HCT116 (cell line): ENCODE measurements around the gene DCAF11. TPM values are rescaled to one million over a fixed set of nuclear protein-coding genes. Genes with fewer than 3 reads are reported as not detected.
A peak's percentile ranks its signal among the peaks of the same experiment; 100 is the strongest.

ENCODE experiments used
- ATAC-seq: fragments of 200-7000 bp; cut with Tn5 transposase; 2 replicates; pipeline ENCODE4 v1.9.1; 2020; ENCODE audit warnings: mild to moderate bottlenecking, moderate library complexity
- BruUV-seq: library from RNA; stranded (reverse); fragments of 400-500 nt; replicated peaks from 2 replicates; lab custom pipeline; 2021; lab: Mats Ljungman, UMichigan
- CTCF ChIA-PET: fragments of 300-600 bp; sonication (Branson Sonifier 250); formaldehyde crosslinking; loops from one replicate; lab custom pipeline; 2021; ENCODE audit warnings: antibody characterized with exemption; lab: Charles Lee
- POLR2A ChIA-PET: fragments of 300-600, 350-600 bp; sonication (Branson Sonifier 250); formaldehyde crosslinking; loops from one replicate; lab custom pipeline; 2021; ENCODE audit warnings: antibody characterized with exemption; lab: Charles Lee
- RAD21 ChIA-PET, 2 experiments: fragments of 300-600 bp; sonication (Branson Sonifier 250); formaldehyde crosslinking; loops; one replicate each; lab custom pipeline; 2023; ENCODE audit warnings: low total read pairs in 2 of 2; ENCODE audit not compliant: uncharacterized antibody in 2 of 2, unreplicated experiment in 2 of 2, low non-redundant PET in 1 of 2; lab: Charles Lee
- DNase-seq: peaks from one replicate; pipeline ENCODE4 v3.0.0-alpha.2; 2010; ENCODE audit warnings: low read depth, low spot score
- H2AFZ ChIP-seq: fragments of 200-600 bp; shearing (Covaris generic), sonication (generic); 2 replicates; pipeline ENCODE4 v1.6.1; 2017; ENCODE audit warnings: low read depth, mixed run types, mixed read lengths, antibody characterized with exemption, low read length; ENCODE audit not compliant: poor library complexity, severe bottlenecking
- H3K27ac ChIP-seq: 2 replicates; pipeline ENCODE4 v1.5.1; 2012; ENCODE audit warnings: low read depth, low read length
- H3K27me3 ChIP-seq: fragments of 200-600 bp; sonication (generic); 2 replicates; pipeline ENCODE4 v1.6.1; 2016; ENCODE audit warnings: mixed run types, low read length, mixed read lengths; ENCODE audit not compliant: insufficient read depth
- H3K36me3 ChIP-seq, 2 experiments: fragments of 200-500 bp in 1 of 2; fragments of 200-600 bp in 1 of 2; sonication (Bioruptor generic) in 1 of 2; sonication (generic) in 1 of 2; 2 replicates each; pipeline versions ENCODE4 v1.5.1 to v1.6.1; 2014 to 2016; ENCODE audit warnings: low read length in 2 of 2, inconsistent platforms in 1 of 2, mixed read lengths in 1 of 2, mixed run types in 1 of 2; ENCODE audit not compliant: insufficient read depth in 2 of 2, control insufficient read depth in 1 of 2
- H3K4me1 ChIP-seq, 2 experiments: fragments of 200-600 bp in 1 of 2; sonication (generic) in 1 of 2; 2 replicates each; pipeline versions ENCODE4 v1.5.1 to v1.6.1; 2012 to 2017; ENCODE audit warnings: low read length in 2 of 2, inconsistent platforms in 1 of 2, mild to moderate bottlenecking in 1 of 2, mixed read lengths in 1 of 2, mixed run types in 1 of 2, moderate library complexity in 1 of 2; ENCODE audit not compliant: insufficient read depth in 2 of 2, control insufficient read depth in 1 of 2
- H3K4me2 ChIP-seq: fragments of 200-600 bp; sonication (generic); 2 replicates; pipeline ENCODE4 v1.6.1; 2017; ENCODE audit warnings: mixed run types, low read length, mixed read lengths
- H3K4me3 ChIP-seq, 2 experiments: fragments of 200-600 bp in 1 of 2; sonication (generic) in 1 of 2; replicated peaks in 1 of 2; 2 replicates each; pipeline ENCODE4 v1.5.1; 2011 to 2016; ENCODE audit warnings: low read length in 2 of 2, control low read depth in 1 of 2, low read depth in 1 of 2, mild to moderate bottlenecking in 1 of 2, mixed read lengths in 1 of 2, mixed run types in 1 of 2
- H3K79me2 ChIP-seq: fragments of 200-600 bp; sonication (generic); 2 replicates; pipeline ENCODE4 v1.6.1; 2017; ENCODE audit warnings: mild to moderate bottlenecking, mixed run types, low read length, moderate library complexity, mixed read lengths; ENCODE audit not compliant: insufficient read depth
- H3K9ac ChIP-seq: fragments of 200-600 bp; sonication (generic); 2 replicates; pipeline ENCODE4 v1.6.1; 2016; ENCODE audit warnings: low read length, mixed read lengths
- H3K9me2 ChIP-seq: fragments of 200-600 bp; sonication (generic), shearing (Covaris generic); 2 replicates; pipeline ENCODE4 v1.6.1; 2017; ENCODE audit warnings: mixed run types, mild to moderate bottlenecking, moderate library complexity; ENCODE audit not compliant: insufficient read depth
- H3K9me3 ChIP-seq, 2 experiments: fragments of 200-500 bp in 1 of 2; fragments of 200-600 bp in 1 of 2; sonication (Bioruptor generic) in 1 of 2; sonication (generic) in 1 of 2; 2 replicates each; pipeline ENCODE4 v1.6.1; 2014 to 2017; ENCODE audit warnings: low read length in 2 of 2, mixed read lengths in 2 of 2, inconsistent platforms in 1 of 2, low read depth in 1 of 2, mild to moderate bottlenecking in 1 of 2, mixed run types in 1 of 2, moderate library complexity in 1 of 2; ENCODE audit not compliant: control insufficient read depth in 1 of 2, insufficient read depth in 1 of 2
- H4K20me1 ChIP-seq: fragments of 200-600 bp; sonication (generic), shearing (Covaris generic); 2 replicates; pipeline ENCODE4 v1.6.1; 2017; ENCODE audit warnings: mixed run types, mild to moderate bottlenecking, moderate library complexity; ENCODE audit not compliant: insufficient read depth
- ATF3 ChIP-seq: IDR thresholded peaks from 2 replicates; pipeline ENCODE4 v1.6.1; 2012
- CBX3 ChIP-seq: IDR thresholded peaks from 2 replicates; pipeline ENCODE4 v1.6.1; 2012; ENCODE audit warnings: low read depth
- EGR1 ChIP-seq: IDR thresholded peaks from 2 replicates; pipeline ENCODE4 v1.6.1; 2012; ENCODE audit warnings: low read depth
- EZH2phosphoT487 ChIP-seq: fragments of 200-600 bp; IDR thresholded peaks from 2 replicates; pipeline ENCODE4 v1.6.1; 2018; ENCODE audit warnings: antibody characterized with exemption, borderline replicate concordance
- FOSL1 ChIP-seq: IDR thresholded peaks from 2 replicates; pipeline ENCODE4 v1.6.1; 2012; ENCODE audit warnings: low read depth
- JUND ChIP-seq: IDR thresholded peaks from 2 replicates; pipeline ENCODE4 v1.6.1; 2012
- POLR2A ChIP-seq: IDR thresholded peaks from 2 replicates; pipeline ENCODE4 v1.7.0; 2011; ENCODE audit warnings: borderline replicate concordance; ENCODE audit not compliant: insufficient read depth, insufficient read length; ENCODE audit errors: extremely low read depth
- SIN3A ChIP-seq: IDR thresholded peaks from 2 replicates; pipeline ENCODE4 v1.6.1; 2012; ENCODE audit warnings: low read depth
- SP1 ChIP-seq: IDR thresholded peaks from 2 replicates; pipeline ENCODE4 v1.6.1; 2012; ENCODE audit warnings: low read depth
- SRF ChIP-seq: IDR thresholded peaks from 2 replicates; pipeline ENCODE4 v1.6.1; 2012; ENCODE audit warnings: low read depth
- TCF7L2 ChIP-seq: IDR thresholded peaks from 2 replicates; pipeline ENCODE4 v1.7.0; 2011; ENCODE audit warnings: borderline replicate concordance, inconsistent platforms; ENCODE audit not compliant: insufficient read depth, insufficient read length; ENCODE audit errors: extremely low read depth
- YY1 ChIP-seq: IDR thresholded peaks from 2 replicates; pipeline ENCODE4 v1.6.1; 2011; ENCODE audit warnings: low read length, low read depth, moderate library complexity, mild to moderate bottlenecking; ENCODE audit not compliant: insufficient replicate concordance; ENCODE audit errors: extremely low read depth
- ZNF274 ChIP-seq: fragments of 200-500 bp; sonication (Bioruptor generic); IDR thresholded peaks from 2 replicates; pipeline ENCODE4 v1.6.1; 2014; ENCODE audit warnings: mild to moderate bottlenecking, low read depth, low read length, inconsistent platforms
- intact Hi-C: fragments of 100-400 bp; cut with micrococcal nuclease; formaldehyde crosslinking; loops from 2 replicates; pipeline ENCODE4 v1.10.0; 2022
- total RNA-seq: library from RNA; stranded (reverse); gene quantifications from one replicate; pipeline ENCODE4 v1.2.1, GENCODE V29; 2021; ENCODE audit not compliant: unreplicated experiment
- TF ChIP-seq, protein P1 (sequence below), 3 experiments: fragments of 200-600 bp in 1 of 3; sonication (generic) in 1 of 3; IDR thresholded peaks in 2 of 3; conservative IDR thresholded peaks in 1 of 3; 2 replicates each; pipeline ENCODE4 v1.5.1; 2012 to 2017; ENCODE audit warnings: low read depth in 2 of 3, low read length in 2 of 3, antibody characterized with exemption in 1 of 3, borderline replicate concordance in 1 of 3, control low read depth in 1 of 3, mild to moderate bottlenecking in 1 of 3, mixed read lengths in 1 of 3, mixed run types in 1 of 3, moderate library complexity in 1 of 3; ENCODE audit not compliant: insufficient read depth in 1 of 3

DCAF11 gene
- total RNA-seq, 1 experiment from 2014 or later = 47.5 TPM

DNA sequence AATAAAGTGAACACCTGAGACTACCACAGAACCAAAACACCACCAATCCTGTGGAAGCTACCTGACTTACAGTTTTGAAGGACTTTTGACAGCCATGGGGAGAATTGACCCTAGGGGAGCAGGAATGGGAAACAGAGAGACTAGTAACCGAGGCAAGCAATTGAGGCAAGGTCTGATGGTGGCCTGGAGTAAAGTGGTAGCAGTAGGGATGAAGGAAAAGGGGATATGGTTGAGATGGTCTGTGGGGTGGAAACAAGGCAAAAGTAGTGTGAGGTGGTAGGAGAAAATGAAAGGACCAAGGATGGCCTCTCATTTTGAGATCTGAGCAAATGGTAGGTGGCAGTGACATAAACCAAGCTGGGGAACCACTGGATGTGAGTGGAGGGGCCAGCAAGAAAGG, 42.3 kb downstream of the DCAF11 start (continued):
- TF ChIP-seq ATF3 = no peak

DNA sequence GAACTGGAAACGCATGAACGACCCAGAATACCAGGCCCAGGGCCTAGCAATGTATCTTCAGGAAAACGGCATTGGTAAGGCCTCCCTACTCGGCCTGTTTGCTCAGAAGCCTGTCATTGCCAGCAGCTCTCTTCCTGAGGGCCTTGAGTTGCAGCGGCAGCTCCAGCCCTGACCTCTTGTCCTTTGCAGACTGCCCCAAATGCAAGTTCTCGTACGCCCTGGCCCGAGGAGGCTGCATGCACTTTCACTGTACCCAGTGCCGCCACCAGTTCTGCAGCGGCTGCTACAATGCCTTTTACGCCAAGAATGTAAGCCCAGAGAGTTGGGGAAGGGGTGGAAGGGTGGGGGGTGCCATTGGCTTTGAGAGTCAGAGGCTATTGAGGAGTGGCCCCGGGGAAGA, 42.8 kb downstream of the DCAF11 start:
- peaks cover 15 to 21% of the 10 kb centered on the region in 2 experiments for H3K4me1 ChIP-seq
- POLR2A ChIA-PET = no interaction called here
- no TSS peak for BruUV-seq
- H3K79me2 ChIP-seq = no peaks in the 10 kb centered on the region
- H3K27ac ChIP-seq = no peak overlapping the region
- DNase-seq (no peak), ATAC-seq (no peak)
- no peaks in the 10 kb centered on the region for H4K20me1 ChIP-seq
- no peak overlapping the region for H3K4me3 ChIP-seq
- H2AFZ ChIP-seq = no peak overlapping the region
- RAD21 ChIA-PET = no interaction called here
- no peaks in the 10 kb centered on the region for H3K9me3 ChIP-seq
- no peak overlapping the region for H3K4me2 ChIP-seq
- H3K27me3 ChIP-seq = no peaks in the 10 kb centered on the region
- H3K9ac ChIP-seq = no peak overlapping the region
- CTCF ChIA-PET = no interaction called here
- no peaks in the 10 kb centered on the region for H3K9me2 ChIP-seq
- intact Hi-C loops = no loop called here
- TF ChIP-seq YY1 (no peak), SP1 (no peak)
- H3K36me3 ChIP-seq = peaks cover 25 to 43% of the 10 kb centered on the region in 2 experiments; a peak in 3 of 4 replicates

DNA sequence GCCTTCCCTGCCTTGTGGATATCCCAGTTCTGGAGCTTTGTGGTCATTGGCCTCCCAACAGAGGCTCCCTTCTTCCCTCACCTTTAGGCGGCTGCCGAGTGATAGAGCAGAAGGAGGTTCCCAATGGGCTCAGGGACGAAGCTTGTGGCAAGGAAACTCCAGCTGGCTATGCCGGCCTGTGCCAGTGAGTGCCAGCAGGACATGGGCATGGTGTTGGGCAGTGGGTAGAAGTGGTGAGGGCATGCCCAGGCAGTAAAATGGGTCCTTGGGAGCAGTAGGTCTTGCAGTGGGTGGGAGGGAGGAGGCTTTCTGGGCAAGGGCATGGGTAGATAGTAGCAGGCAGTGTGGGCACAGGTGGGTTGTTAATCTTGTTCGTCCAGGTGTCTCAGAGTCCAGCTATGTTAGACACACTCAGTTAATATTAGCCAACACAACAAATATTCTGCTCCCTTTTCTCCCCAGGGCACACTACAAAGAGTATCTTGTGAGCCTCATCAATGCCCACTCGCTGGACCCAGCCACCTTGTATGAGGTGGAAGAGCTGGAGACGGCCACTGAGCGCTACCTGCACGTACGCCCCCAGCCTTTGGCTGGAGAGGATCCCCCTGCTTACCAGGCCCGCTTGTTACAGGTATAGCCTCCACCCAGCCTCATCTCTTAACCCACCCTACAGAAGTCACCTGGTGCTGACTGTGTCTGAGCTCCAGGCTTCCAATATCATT, 45.4 kb downstream of the DCAF11 start:
- Histone ChIP-seq H3K79me2 (no peaks in the 10 kb centered on the region), H3K27me3 (no peaks in the 10 kb centered on the region), H3K4me1 (peaks cover 15 to 21% of the 10 kb centered on the region in 2 experiments), H3K9me3 (no peaks in the 10 kb centered on the region), H3K9me2 (no peaks in the 10 kb centered on the region), H3K36me3 (peaks cover 27 to 44% of the 10 kb centered on the region in 2 experiments; a peak in 3 of 4 replicates), H3K4me2 (no peak overlapping the region), H2AFZ (no peak overlapping the region), H3K4me3 (no peak overlapping the region), H4K20me1 (no peaks in the 10 kb centered on the region), H3K9ac (no peak overlapping the region), H3K27ac (peak overlapping the region; percentile 84)
- DNase-seq (no peak), ATAC-seq (no peak)
- BruUV-seq = no TSS peak
- ChIA-PET CTCF (interaction anchor here (1.0 to 3.2 kb wide), 6 partner anchors 13 to 51 kb away, joined by 3 to 19 read pairs (median 7); partner anchors contain the start of genes EMC9, PSME1, PSME2 and RNF31), RAD21 (interaction anchor here in 1 of 2 experiments (1.1 kb wide), 1 partner anchor 102 kb away, joined by 3 read pairs; no protein-coding TSS in a partner anchor), POLR2A (interaction anchor here (1.0 to 3.1 kb wide), 5 partner anchors 13 to 82 kb away, joined by 3 to 18 read pairs (median 9); partner anchors contain the start of genes DCAF11, NRL, PCK2 and PSME2)
- intact Hi-C loops = loop anchor here (2.0 kb wide), 1 partner anchor 45 kb away; the partner anchor contains the start of genes DCAF11 and NRL
- TF ChIP-seq YY1 (no peak), EZH2phosphoT487 (no peak), ZNF274 (no peak), EGR1 (no peak), CBX3 (no peak), ATF3 (no peak), SP1 (no peak), FOSL1 (no peak), JUND (no peak), POLR2A (no peak), SIN3A (no peak), TCF7L2 (no peak), SRF (no peak)
- TF ChIP-seq, protein P1, sequence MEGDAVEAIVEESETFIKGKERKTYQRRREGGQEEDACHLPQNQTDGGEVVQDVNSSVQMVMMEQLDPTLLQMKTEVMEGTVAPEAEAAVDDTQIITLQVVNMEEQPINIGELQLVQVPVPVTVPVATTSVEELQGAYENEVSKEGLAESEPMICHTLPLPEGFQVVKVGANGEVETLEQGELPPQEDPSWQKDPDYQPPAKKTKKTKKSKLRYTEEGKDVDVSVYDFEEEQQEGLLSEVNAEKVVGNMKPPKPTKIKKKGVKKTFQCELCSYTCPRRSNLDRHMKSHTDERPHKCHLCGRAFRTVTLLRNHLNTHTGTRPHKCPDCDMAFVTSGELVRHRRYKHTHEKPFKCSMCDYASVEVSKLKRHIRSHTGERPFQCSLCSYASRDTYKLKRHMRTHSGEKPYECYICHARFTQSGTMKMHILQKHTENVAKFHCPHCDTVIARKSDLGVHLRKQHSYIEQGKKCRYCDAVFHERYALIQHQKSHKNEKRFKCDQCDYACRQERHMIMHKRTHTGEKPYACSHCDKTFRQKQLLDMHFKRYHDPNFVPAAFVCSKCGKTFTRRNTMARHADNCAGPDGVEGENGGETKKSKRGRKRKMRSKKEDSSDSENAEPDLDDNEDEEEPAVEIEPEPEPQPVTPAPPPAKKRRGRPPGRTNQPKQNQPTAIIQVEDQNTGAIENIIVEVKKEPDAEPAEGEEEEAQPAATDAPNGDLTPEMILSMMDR (IDR thresholded peaks at IDR 0.05 in 2 of 3, conservative IDR thresholded peaks at IDR 0.05 in 1 of 3; ENCODE audit: borderline replicate concordance in 1 of 3, insufficient read depth in 1 of 3, low read depth in 2 of 3, low read length in 2 of 3) = no peak
